ENCODE results near the gene RSPO4. TPM values are rescaled to one million over a fixed set of nuclear protein-coding genes. Genes with fewer than 3 reads are reported as not detected.

Gene RSPO4
- total and polyA plus RNA-seq, 2 experiments from 2014 or later: 2.8 to 4.5 TPM

- H4K20me1 ChIP-seq (replicated peaks; ENCODE audit: insufficient read depth): no peaks in the 10 kb centered on the region
- H3F3A ChIP-seq (replicated peaks; ENCODE audit: low read depth): no peaks in the 10 kb centered on the region
- Mint-ChIP-seq H3K4me3 (no peak overlapping the region), H3K4me1 (no peaks in the 10 kb centered on the region), H3K27ac (no peak overlapping the region), H3K27me3 (ENCODE audit: insufficient read depth, low read depth, poor library complexity) (peaks cover 2% of the 10 kb centered on the region), H3K36me3 (ENCODE audit: low read depth) (no peaks in the 10 kb centered on the region), H3K9me3 (no peaks in the 10 kb centered on the region)
- no peak overlapping the region for H3K27ac ChIP-seq (ENCODE audit: low read depth)
- no peaks in the 10 kb centered on the region for H3K4me1 ChIP-seq (ENCODE audit: insufficient read depth)
- TF ChIP-seq CREB1 (CRISPR knock-in tag; IDR thresholded peaks at IDR 0.05; ENCODE audit: low read depth) (no peak), NANOG (IDR thresholded peaks at IDR 0.05; ENCODE audit: borderline replicate concordance) (no peak), ZNF462 (CRISPR knock-in tag; IDR thresholded peaks at IDR 0.05) (no peak), REST (IDR thresholded peaks at IDR 0.05; ENCODE audit: unreplicated experiment) (no peak), EZH2phosphoT487 (IDR thresholded peaks at IDR 0.05; ENCODE audit: unreplicated experiment) (no peak), STAT1 (IDR thresholded peaks at IDR 0.05; ENCODE audit: unreplicated experiment) (no peak), JUNB (IDR thresholded peaks at IDR 0.05; ENCODE audit: unreplicated experiment) (no peak), ZNF114 (CRISPR knock-in tag; IDR thresholded peaks at IDR 0.05) (no peak), EZH2 (IDR thresholded peaks at IDR 0.05; ENCODE audit: low read depth, unreplicated experiment) (no peak), ZNF331 (CRISPR knock-in tag; IDR thresholded peaks at IDR 0.05; ENCODE audit: low read depth) (no peak), POLR2AphosphoS5 (IDR thresholded peaks at IDR 0.05; ENCODE audit: low read depth) (no peak), ETS1 (IDR thresholded peaks at IDR 0.05) (no peak), CTCF (conservative IDR thresholded peaks at IDR 0.05; ENCODE audit: low read depth in 2 of 2) (no peak)
- DNase-seq (ENCODE audit: low spot score): no peak
- H3K9me2 ChIP-seq (ENCODE audit: insufficient read depth): 0 out of 2 replicates have a peak, but pooled peaks cover 18% of the 10 kb centered on the region
- H2AFZ ChIP-seq: peak overlapping the region; percentile 8
- H3K79me2 ChIP-seq (replicated peaks; ENCODE audit: insufficient read depth): no peaks in the 10 kb centered on the region
- H3K27me3 ChIP-seq (ENCODE audit: insufficient read depth): no peaks in the 10 kb centered on the region
- no peaks in the 10 kb centered on the region for H3K36me3 ChIP-seq (ENCODE audit: insufficient read depth)
- H3K4me2 ChIP-seq: no peak overlapping the region
- H3K4me3 ChIP-seq: no peak overlapping the region
- ATAC-seq: no peak
Measured at GRCh38 chr20:1029980-1030379, 27.9 kb upstream of the RSPO4 start.

Measured in GM23338 (cell line).